Spleen (tissue), 7 donors: Measurements from ENCODE around the gene SULT1A2.
"Not testable (repeated sequence)": the region's sequence is repeated elsewhere in the genome, so short reads cannot be mapped to it uniquely, and the experiment has no call there.

ENCODE experiments used
- POLR2A ChIP-seq, 3 donors: fragments of 450-650 bp; IDR thresholded peaks; one replicate each; pipeline ENCODE4 v1.5.1; 2017; ENCODE audit warnings: antibody characterized with exemption in 3 of 3, mild to moderate bottlenecking in 1 of 3
- POLR2AphosphoS5 ChIP-seq, 3 donors: sonication (generic); formaldehyde crosslinking; IDR thresholded peaks; one replicate each; pipeline ENCODE4 v1.5.1; 2017; ENCODE audit warnings: antibody characterized with exemption in 3 of 3
- TF ChIP-seq, protein P1 (sequence below), 11 experiments: fragments of 200-600 bp in 7 of 11; fragments of 450-650 bp in 4 of 11; sonication (generic) in 4 of 11; IDR thresholded peaks in 8 of 11; conservative IDR thresholded peaks in 3 of 11; 1 replicate in 7 of 11; 2 replicates in 4 of 11; pipeline versions ENCODE4 v1.4.0 to v1.8.0; 2016 to 2021; ENCODE audit warnings: antibody characterized with exemption in 11 of 11, inconsistent platforms in 4 of 11, mild to moderate bottlenecking in 1 of 11
- donor health status: DM: no; HTN: no; CAD: no; lungs with moderate emphysema.
- donor health status: DM: no; HTN: no; CAD: no.
- donor health status: DM: no; HTN: no; CAD: no.

DNA sequence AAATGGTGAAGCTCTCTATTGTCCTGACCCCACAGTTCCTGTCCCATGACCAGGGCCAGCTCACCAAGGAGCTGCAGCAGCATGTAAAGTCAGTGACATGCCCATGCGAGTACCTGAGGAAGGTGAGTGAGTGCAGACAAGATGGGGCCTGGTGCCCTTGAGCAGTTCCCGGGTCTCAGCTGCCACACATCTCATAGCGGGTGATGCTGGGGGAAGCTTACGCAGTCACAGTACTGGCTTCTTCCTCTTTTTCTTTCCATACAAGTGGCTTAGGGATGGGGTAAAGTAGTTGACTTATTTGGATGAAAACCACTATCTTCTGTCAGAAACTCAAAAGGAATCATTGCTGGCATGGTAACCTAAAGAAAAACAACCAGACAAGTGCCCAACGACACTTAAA is 41.5 kb upstream of the SULT1A2 start:
- TF ChIP-seq, protein P1, sequence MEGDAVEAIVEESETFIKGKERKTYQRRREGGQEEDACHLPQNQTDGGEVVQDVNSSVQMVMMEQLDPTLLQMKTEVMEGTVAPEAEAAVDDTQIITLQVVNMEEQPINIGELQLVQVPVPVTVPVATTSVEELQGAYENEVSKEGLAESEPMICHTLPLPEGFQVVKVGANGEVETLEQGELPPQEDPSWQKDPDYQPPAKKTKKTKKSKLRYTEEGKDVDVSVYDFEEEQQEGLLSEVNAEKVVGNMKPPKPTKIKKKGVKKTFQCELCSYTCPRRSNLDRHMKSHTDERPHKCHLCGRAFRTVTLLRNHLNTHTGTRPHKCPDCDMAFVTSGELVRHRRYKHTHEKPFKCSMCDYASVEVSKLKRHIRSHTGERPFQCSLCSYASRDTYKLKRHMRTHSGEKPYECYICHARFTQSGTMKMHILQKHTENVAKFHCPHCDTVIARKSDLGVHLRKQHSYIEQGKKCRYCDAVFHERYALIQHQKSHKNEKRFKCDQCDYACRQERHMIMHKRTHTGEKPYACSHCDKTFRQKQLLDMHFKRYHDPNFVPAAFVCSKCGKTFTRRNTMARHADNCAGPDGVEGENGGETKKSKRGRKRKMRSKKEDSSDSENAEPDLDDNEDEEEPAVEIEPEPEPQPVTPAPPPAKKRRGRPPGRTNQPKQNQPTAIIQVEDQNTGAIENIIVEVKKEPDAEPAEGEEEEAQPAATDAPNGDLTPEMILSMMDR (IDR thresholded peaks at IDR 0.05 in 8 of 11, conservative IDR thresholded peaks at IDR 0.05 in 3 of 11), result not testable (repeated sequence)
- TF ChIP-seq POLR2A, POLR2AphosphoS5 (IDR thresholded peaks at IDR 0.05): not testable (repeated sequence)
